NB4 (cell line): Measurements from ENCODE around the gene AKAP5.
A peak's percentile ranks its signal among the peaks of the same experiment; 100 is the strongest.

Source experiments
- DNase-seq: peaks from one replicate; pipeline ENCODE4 v3.0.0; 2010; ENCODE audit warnings: low read depth
- H3K4me3 ChIP-seq: one replicate; pipeline ENCODE4 v1.5.1; 2011; ENCODE audit warnings: mild to moderate bottlenecking, low read depth, low read length, moderate library complexity
- MYC ChIP-seq: IDR thresholded peaks from 2 replicates; pipeline ENCODE4 v1.6.1; 2011; ENCODE audit warnings: low read depth, low read length
- POLR2A ChIP-seq: IDR thresholded peaks from 2 replicates; pipeline ENCODE4 v1.6.1; 2011; ENCODE audit warnings: mild to moderate bottlenecking; ENCODE audit not compliant: insufficient read length; ENCODE audit errors: extremely low read depth
- TF ChIP-seq, protein P1 (sequence below): IDR thresholded peaks from one replicate; pipeline ENCODE4 v1.5.1; 2012; ENCODE audit warnings: low read depth, low read length
- TF ChIP-seq, protein P2 (sequence below): IDR thresholded peaks from 2 replicates; pipeline ENCODE4 v1.6.1; 2011; ENCODE audit warnings: low read depth, low read length

The AKAP5 gene

DNA sequence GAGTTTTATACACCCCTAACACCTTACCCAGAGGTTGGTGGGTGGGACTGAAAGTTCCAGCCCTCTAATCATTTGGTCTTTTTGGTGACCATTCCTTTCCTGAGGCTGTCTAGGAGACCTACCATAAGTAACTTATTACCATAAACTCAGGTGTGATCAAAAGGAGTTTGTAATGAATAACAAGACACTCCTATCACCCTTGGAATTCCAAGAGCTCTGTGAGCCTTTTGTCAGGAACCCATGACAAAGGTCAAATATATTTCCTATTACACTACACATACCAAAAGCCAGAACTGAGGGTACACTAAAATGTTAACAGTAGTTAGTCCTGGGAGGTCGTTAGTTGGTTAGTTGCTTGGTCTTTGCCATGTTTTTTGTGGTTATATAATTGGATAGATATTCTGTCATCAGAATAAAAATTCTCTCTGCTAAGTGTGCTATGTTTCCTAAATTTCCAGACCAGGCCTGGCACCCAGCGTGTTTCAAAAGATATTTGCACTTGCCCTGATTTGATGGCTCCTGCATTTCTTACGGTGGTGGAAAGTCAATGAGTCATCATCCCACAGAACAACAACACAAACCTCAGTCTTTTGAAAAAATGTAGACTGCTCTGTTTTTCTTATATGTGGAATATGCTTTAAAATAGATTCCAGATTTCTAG lies 27.0 kb upstream of the AKAP5 start:
- no peak overlapping the region for H3K4me3 ChIP-seq
- no peak for DNase-seq

DNA sequence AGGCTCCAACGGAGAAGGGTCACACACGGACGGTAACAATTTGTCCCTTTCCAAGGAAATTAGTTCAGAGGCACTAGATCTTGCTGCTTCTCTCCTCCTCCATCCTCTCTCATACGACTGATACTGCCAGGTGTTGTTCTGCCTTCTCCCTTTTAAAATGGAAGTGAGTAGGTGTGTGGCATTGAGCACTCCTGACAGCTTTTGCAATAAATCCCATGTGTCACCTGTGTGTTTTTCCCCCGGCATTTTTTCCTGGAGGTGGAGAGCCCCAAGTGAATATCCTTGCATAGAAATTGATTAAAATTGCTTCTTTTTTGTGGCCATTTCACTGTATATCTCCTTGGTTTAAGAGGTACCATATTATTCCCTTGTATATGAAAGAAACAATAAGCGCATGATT lies 26.2 kb upstream of the AKAP5 start:
- no peak overlapping the region for H3K4me3 ChIP-seq
- no peak for DNase-seq
- TF ChIP-seq POLR2A (no peak), MYC (no peak)
- TF ChIP-seq, protein P1, sequence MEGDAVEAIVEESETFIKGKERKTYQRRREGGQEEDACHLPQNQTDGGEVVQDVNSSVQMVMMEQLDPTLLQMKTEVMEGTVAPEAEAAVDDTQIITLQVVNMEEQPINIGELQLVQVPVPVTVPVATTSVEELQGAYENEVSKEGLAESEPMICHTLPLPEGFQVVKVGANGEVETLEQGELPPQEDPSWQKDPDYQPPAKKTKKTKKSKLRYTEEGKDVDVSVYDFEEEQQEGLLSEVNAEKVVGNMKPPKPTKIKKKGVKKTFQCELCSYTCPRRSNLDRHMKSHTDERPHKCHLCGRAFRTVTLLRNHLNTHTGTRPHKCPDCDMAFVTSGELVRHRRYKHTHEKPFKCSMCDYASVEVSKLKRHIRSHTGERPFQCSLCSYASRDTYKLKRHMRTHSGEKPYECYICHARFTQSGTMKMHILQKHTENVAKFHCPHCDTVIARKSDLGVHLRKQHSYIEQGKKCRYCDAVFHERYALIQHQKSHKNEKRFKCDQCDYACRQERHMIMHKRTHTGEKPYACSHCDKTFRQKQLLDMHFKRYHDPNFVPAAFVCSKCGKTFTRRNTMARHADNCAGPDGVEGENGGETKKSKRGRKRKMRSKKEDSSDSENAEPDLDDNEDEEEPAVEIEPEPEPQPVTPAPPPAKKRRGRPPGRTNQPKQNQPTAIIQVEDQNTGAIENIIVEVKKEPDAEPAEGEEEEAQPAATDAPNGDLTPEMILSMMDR, result no peak
- TF ChIP-seq, protein P2, sequence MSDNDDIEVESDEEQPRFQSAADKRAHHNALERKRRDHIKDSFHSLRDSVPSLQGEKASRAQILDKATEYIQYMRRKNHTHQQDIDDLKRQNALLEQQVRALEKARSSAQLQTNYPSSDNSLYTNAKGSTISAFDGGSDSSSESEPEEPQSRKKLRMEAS, result no peak

More for the DNA sequence above, 27.0 kb upstream of the AKAP5 start:
- TF ChIP-seq, protein P2, result no peak
- TF ChIP-seq POLR2A, result no peak
- no peak for TF ChIP-seq MYC
- TF ChIP-seq, protein P1, result no peak

DNA sequence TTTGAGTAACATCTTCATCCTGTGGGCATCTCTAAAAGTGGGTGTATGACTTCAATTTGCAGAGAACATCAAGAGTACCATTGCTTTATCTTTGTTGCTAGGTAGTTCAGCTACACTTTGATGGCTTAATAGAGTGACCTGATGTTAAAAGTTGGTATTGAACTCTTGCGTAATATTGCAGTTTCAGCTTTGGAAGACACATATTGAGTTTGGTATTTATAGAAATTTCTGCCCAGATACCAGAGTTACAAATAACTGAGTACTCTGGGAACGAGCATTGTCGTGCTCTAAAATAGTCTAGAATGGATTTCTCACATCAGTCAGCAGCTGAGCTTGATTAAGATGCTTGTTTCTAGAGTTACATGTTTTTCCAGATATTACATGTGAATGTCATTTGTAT lies 24.8 kb upstream of the AKAP5 start:
- H3K4me3 ChIP-seq, result no peak overlapping the region
- TF ChIP-seq, protein P2, result no peak
- TF ChIP-seq POLR2A (no peak), MYC (no peak)
- TF ChIP-seq, protein P1, result no peak
- no peak for DNase-seq

DNA sequence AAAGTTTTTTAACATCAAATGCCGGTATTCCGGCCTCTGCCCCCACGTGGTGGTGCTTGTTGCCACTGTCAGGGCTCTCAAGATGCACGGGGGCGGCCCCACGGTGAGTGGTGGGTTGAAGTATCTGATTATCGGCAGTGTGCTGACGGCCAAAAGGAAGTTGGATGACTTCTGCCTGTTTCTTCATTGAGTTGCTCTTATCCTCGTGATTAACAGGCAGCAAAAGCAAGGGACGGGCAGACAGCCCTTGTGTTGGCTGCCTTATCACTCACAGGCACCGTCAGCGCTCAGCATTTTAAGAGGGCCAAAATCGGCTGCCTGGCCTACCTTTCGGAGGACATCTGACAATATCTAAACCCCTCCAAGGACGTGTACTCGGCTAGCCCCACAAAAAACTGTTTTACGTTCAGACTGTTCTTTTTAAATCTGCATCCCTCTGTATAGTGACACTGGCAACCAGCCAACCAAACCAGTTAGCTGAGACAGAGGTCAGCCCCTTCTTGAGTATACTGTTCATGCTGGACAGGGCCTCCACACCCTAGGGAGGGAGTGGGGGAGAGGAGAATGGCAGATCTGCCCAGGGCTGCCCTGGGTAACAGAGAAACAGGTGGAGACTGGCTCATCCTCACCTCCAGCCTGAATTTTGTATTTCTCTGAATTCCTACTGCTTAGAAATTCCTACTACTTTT lies 22.9 kb upstream of the AKAP5 start:
- H3K4me3 ChIP-seq, result no peak overlapping the region
- no peak for TF ChIP-seq POLR2A
- TF ChIP-seq MYC, result no peak
- TF ChIP-seq, protein P1, result no peak
- TF ChIP-seq, protein P2, result no peak
- no peak for DNase-seq

DNA sequence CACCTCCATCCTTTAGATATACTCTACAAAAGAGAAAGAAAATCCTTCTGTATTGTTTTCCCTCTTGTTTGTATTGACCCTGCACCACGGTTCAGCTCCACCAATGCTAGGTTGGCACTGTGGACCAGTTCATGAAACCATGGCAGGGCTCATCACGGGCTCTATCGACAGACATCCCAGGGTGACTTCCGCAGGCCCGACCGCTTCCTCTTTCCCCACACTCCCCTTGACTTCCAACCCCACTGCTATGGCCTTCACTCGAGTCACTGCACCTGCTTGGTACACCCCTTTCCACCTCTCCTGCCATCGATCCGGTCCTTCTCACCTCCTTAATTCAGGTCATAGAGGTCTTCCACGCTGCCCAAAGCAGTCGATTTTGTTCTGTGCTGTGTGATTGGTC lies 21.2 kb upstream of the AKAP5 start:
- H3K4me3 ChIP-seq, result no peak overlapping the region
- peak; percentile 22 for DNase-seq
- TF ChIP-seq, protein P1, result no peak
- TF ChIP-seq POLR2A (no peak), MYC (no peak)
- TF ChIP-seq, protein P2, result no peak
